Pulmonary artery endothelial cell (primary cell): ENCODE results near the gene C10orf90. TPM values are rescaled to one million over a fixed set of nuclear protein-coding genes. Genes with fewer than 3 reads are reported as not detected.
"Not testable (repeated sequence)": the region's sequence is repeated elsewhere in the genome, so short reads cannot be mapped to it uniquely, and the experiment has no call there.

Experiments used
- DNase-seq: peaks from one replicate; pipeline ENCODE4 v3.0.0-alpha.2; 2011; ENCODE audit warnings: low read depth, low spot score
- total RNA-seq: library from RNA; depleted of rRNA; stranded (reverse); fragments of >200 nt; gene quantifications from 2 replicates; pipeline ENCODE4 v1.2.3, GENCODE V29; 2014

C10orf90 gene
- total RNA-seq, 1 donor from 2014 or later: not detected

DNA sequence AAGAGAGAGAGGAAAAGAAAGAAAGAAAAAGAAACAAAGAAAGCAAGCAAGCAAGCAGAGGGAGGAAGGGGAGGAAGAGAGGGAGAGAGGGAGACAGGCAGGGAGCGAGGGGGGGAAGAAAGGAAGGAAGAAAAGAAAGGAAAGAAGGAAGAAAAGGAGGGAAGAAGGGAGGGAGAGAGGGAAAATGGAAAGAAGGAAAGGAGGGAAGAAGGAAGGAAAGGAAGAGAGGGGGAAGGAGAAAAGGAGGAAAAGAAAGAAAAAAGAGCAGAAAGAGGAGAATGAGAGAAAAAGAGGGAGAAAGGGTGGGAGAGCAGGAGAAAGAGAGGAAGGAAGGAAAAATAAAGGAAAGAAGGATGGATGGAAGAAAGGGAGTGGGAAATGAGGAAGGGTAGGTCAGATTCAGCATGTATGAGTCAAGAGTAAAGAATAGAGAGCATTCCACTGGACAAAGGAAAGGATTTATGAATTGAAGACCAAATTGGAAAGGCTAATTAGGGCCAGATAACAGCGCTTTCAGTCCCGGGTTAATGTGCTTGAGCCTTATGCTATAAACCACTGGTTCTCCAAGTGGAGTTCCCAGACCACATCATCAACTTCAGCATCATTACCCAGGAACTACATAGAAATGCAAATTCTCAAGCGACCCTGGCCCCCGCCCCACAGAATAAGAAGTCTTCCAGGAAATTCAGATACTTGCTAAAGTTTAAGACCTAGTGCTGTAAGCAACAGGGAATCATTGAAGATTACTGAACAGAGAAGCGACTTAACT is 85.1 kb downstream of the C10orf90 start:
- no peak for DNase-seq

DNA sequence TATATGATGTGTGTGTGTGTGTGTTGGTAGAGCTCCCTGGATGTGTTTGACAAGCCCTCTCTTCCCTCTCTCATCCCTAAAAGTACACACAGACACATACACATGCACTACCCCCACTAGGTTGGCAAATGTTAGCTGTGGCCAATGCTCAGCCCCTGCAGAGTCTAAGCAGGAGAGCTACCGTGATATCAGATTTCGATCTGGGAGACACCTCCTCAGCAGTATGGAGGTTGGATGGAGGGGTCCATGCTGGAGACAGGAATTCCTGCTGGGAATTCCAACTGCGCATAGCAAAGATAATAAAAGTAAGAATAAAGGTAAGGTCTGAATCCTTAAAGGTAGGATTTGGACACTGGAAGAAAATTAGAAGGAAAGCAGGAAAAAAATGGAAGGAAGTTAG is 85.7 kb downstream of the C10orf90 start:
- DNase-seq: no peak

DNA sequence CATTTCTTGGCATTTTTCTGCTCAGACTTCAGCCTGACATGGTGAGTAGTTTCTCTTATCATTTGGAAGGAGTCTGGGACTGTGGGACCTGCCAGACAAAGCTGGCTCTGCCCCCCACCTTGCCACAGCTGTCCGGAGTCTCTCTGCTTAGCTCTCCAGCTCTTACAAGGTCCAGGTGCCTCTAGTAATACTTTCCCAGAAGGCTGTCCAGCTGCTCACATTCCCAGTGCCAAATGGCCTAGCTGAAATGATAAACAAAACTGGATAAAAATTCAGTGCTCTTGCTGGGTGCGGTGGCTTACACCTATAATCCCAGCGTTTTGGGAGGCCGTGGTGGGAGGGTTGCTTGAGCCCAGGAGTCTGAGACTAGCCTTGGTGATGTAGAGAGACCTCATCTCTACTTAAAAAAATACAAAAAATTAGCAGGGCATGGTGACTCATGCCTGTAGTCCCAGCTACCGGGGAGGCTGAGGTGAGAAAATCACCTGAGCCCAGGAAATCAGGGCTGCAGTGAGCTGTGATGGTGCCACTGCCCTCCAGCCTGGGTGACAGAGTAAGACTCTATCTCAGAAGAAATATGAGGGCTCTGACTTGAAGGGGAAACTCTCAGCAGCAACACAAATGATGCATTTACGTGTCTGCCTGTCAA is 86.8 kb downstream of the C10orf90 start:
- DNase-seq: no peak

DNA sequence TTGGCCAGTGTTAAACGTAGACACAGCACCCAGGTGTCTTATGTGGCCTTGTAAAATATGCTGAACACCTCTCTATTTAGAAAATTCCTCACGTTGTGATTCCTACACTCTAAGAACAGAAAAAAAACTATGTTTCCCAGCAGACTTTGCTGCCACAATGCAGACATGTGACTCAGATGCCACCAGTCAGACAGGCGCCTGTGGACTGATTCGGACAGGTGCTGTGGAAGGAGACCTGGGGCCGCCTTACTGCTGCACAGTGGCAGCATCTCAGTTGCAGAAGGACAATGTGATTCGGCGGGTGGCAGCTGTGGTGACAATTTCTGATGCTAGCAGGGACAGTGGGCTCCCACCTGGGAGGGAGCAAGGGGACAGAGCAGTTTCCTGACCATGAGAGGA is 88.8 kb downstream of the C10orf90 start:
- no peak for DNase-seq

DNA sequence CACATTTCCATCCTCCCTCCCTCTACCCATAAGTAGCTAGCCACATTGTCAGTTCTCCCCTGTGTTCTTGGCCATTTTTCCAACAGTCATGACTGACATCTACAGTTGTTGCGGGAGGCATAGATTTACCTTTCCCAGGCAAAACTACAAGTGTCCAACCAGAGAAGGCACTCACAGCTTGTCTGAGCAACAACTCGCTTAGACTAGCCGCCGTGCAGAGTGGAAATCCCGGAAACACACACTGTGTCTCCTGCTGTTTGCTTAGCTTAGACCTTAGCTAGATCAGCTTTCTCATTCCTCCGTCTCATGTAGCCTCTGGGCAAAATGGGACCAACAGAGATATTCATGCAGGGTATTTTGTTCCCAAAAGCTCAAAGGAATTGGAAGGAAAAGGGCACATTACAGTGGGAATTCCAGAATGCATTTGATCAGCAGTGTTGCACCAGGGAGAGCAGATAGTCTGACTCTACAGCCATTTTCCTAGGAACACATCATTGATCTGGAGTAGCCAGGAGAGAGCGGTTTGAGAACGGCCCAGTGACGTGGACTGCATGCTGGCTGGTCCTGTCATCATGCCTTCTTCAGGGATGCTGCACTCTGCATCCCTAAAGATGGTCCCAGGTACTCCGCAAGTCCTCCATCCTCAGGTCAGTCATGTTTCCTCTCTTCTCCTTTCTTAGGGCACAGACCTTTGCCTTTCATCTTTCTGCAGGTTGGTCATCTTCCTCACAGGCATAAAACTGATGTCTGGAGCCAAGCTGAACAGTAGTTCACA is 89.4 kb downstream of the C10orf90 start:
- no peak for DNase-seq

DNA sequence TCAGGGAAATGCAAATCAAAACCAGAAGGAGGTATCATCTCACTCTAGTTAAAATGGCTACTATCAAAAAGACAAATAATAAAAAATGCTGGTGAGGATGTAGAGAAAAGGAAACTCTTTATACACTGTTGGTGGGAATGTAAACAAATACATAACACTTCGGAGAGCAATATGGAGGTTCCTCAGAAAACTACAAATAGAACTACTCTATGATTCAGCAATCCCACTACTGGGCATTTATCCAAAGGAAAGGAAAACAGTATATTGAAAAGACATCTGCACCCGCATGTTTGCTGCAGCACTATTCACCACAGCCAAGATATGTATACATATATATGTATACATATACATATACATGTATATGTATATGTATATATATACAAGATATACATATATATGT is 94.2 kb downstream of the C10orf90 start:
- DNase-seq: no peak

DNA sequence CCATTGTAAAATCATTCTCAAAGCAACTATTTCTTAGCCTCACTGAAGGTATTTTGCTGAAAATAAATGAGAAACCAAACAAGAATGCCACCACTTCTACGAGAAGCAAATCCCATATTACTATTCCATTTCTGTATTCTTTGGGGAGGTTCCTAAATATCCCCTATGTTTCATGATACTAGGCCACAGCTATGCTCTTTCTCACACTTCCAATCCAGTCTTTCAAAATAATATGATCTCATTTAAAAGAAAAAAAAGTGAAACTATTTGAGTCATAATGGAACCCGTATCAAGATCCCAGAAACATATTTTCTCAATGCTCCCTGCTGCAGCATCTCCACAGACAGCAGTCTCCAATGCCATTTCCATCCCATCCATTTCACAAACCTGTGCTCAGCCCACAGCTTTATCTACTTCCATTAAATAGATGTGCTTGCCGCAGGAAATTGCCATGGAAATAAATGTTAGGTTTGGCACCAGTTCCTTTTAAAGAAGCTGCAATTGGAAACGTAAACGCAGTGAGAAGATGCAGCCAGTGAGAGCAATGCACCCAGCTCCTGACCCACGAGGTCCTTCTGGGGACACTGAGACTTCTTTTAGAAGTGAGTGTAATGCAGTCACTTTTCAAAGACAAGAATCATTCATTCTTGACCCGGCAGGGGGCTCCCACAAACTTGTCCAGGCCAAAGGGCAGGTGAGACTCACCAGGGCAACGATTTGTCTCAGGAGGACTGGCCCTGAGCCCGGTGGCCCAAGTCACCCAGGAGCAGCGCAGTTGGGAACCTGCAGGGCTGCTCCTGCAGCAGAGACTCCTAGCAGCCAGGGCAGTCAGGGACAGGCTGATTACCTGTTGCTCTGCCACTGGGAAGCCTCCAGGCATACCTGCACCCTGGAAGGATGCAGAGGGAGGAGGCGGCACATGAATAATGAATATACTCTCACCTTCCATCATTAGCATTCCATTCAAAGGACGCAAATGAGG is 99.6 kb downstream of the C10orf90 start:
- DNase-seq: no peak

DNA sequence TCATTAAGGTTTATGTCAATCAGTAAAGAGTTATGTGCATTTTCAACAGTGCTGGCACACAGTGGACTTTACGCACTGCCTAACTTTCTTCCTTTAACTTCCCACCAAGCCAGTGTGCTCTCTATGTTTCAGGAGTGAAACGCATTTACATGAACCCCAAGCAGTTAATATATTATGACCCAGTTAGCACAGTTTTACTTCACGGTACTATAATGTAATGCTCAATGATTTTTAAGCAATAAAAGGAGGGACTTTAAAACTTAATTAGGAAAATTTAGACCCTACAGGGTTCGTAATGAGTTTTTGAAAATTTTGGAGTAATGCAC is 100.3 kb downstream of the C10orf90 start:
- DNase-seq: no peak

DNA sequence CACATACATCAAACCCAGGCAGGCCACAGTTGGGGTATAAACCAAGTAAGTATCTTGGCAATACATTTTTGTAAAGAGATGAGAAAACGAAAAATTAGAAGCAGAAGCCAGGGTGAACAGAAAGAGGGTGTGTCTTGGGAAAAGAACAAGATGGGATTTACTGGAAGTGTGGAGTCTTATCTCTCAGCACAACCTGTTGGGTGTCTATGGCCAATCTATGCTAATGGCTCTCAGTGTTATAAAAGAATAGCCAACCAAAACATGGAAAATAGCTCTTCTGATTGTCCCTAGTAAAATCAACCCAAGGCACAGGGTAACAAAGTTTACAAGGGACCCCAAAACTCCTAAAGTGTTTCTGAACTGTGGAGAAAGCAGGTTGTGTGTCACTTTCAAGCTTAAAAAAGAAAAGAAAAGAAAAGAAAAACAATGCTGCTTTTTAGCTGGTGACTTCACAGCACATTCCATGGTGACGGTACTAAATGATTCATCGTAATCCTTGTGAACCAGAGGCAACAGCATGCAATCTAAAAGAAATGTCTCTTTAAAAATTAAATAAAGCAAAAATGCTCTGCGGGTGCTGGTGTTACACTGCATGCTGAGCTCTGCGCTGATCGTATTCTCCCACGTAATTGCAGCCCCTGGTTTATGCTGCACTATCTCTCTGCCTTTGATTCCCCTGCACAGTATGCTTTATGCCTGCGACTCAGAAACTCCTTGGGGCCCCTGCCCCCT is 100.8 kb downstream of the C10orf90 start:
- DNase-seq: no peak

DNA sequence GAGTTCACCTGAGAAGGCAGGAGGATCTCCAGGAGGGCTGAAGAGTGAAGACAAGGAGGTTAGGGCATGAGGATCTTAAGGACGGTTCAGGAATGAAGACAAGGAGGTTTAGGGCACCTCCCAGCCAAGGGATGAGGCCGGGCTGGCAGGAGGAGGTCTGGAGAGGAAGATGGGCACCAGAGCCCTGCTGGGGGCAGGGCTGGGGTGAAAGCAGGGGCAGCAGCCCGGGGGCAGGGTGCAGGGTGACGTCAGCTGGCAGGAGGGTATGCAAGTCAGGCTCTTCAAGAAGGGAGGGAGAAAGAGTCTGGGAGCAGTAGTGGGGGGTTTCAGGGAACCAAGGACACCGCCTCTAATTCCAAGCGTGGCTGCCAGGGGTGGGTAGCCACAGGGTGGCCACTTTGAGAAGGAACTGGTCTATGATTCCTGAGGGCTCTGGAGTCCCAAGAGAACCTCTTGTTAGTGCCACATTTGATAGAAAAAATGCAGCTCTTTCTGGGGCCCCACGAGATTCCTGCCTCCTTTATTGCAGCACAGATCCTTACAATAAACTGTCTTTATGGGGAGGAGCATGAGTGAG is 101.6 kb downstream of the C10orf90 start:
- DNase-seq: no peak

DNA sequence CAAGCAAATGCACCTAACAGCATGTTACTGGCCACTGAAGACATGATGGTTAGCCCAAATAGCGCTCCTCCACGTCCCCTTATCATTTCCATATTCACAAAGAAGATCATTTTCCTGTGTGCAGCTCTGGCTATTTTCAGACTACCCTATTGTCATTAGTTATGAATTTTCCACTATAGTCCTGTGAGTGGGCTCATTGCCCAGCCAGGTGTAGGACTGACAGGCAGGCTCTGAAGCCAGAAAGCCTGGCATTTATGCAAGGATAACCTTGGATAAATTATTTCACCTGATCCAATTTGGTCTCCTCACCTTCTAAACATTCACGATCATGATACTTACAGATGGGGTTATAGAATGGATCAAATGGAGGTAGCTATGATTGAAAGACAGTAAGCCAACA is 104.6 kb downstream of the C10orf90 start:
- DNase-seq: no peak

DNA sequence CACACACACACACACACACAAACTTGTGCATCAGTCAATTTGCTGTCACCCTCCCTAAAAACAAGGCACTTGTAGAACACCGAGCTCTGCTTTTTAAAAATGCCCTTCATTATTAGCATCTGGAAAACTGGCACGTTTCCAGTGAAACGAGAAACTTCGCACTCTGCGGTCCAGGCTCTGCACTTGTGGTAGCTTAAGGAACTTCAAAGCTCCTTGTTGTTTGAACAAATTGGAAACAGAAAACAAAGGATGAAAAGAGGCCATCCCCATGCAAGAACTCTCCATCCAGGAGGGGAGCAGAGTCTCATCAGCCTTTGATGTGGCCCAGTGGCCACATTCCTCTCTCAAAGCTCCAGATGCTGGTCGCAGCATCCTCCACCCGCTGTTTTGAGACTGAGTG is 105.1 kb downstream of the C10orf90 start:
- DNase-seq: no peak

DNA sequence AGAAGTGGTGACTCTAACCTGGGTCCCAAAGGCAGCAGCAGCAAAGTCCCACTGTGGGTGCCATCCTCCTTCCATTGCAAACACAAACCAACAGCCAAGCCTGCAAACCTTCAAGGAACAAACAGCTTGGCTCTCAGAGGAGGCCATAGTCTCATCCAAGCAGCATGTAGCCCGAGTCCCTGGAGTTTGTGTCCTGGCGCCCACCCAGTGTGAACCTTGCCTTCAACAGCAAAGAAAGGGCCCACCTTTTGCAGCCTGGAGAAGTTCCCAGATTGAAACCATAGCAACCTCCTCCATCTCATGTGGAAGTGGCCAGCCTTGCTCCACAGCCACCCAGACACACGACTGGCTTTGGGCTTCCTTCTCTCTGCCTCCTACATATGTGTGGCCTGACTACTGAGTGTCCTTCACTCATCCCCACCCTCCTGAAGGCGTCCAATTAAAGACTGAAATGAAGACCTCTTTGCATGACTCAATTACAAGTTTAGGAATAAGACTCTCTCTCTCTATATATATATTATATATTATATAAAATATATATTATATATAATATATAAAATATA is 106.1 kb downstream of the C10orf90 start:
- DNase-seq: no peak

DNA sequence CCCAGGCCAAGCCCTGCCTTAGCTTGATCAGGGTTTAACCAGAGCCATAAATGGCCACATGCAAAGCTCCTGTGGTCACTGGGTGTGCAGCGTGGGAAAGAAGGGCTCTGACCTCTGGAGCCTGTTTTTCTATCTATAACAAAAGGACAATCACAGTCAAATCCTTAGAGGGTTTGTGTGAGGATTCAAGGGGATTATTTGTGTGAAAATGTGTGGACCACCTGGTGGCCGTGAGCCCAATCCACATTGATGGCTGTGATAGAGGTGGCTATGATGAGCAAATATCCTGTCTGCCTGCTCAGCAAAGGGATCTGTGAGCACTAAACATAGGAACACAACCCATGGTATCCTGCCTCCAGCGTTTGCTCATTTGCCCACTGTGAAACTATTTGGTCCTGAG is 107.1 kb downstream of the C10orf90 start:
- DNase-seq: no peak

DNA sequence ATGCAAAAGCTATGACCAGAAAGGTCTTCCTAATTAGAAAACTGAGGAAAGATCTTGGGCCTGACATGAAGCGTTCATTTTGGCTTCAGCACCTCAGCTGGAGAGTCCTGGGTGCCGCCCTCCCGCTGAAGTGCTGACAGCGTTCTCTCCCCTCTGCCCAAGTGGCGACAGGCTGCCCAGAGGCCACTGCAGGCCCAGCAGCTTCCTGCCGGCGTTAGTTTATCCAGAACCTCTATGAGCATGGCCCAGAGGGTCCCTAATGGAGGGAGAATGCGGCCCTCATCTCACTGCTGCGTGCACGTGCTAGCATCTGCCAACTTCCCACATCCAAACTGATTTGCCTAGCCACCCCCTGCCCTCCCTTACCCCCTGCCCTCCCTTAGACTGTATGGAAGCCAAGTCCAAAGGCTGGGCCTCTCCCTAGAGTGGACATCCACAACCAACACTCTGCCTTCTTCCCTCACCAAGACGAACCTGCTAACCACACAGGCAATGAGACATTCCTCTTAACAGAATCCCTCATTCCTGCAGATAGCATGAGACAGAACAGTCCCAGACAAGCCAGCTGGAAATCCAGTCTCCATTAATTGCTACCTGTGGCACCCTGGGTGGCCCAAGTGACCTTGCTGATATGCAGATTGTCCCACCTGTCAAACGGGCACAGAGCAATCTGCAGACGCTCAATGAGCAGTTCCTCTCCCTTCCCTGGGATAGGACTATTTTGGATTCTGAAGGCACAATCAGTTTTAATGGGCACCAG is 108.4 kb downstream of the C10orf90 start:
- DNase-seq: no peak

DNA sequence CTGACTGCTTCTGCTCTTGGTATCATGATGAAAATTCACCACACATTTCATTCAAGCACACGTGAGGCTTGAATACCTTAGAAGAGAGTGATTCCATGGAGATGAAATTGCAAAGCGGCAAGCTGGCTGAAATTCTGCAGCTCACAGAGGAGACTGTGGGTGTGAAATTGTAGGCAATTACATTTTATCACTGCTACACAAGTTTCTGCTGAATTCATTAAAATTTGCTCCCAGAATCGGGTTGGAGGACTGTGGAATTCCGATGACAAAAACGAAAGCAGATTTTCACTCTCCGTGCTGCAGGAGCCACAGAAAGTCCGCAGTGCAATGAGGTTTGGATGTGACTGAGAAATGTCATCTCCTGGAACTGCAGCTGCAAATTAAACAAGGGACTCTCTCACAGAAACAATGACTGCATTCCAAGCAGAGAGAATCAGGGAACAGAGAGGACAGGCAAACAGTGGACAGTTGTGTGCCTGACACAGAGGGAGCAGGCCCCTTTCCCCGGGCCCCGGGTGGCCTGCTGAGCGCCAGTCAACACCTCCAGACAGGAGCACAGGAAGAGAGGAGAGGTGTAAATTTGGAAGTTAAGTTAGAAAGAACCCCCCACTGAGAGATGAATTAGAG is 109.1 kb downstream of the C10orf90 start:
- no peak for DNase-seq

DNA sequence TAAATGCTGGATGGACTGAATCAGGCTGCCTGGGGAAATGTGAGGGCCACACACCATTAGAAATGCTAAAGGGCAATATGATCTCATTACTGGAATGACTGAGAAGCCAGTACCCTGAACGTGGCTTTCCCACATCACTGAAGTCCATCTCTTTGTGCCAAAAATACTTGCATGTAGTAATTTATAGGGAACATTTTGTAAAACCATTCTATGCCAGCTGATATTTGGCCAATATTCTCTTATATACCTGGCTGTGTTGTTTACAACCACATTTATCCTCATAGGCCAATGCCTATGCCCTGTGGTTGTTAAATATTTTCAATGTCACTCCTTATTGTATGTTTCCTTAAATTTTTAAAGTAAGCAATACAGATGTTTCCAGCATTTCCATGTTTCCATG is 111.6 kb downstream of the C10orf90 start:
- no peak for DNase-seq

DNA sequence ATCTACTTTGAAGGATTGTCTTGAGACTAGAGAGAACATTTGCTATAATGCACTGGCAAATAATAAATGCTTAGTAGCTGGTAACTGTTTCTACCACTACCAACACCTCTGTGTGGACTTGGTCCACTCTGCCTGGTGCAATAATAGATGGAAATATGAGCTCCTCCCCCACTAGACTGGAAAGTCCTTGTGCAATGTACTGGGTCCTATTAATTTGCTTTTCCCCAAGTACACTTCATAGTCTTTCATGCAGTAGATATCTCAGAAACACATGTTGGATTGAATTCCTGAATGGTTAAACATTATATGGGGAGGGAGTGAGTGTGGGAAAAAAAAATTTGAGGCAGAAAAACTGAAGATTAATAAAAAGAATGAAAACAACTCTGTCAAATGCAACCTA is 119.3 kb downstream of the C10orf90 start:
- DNase-seq: no peak

DNA sequence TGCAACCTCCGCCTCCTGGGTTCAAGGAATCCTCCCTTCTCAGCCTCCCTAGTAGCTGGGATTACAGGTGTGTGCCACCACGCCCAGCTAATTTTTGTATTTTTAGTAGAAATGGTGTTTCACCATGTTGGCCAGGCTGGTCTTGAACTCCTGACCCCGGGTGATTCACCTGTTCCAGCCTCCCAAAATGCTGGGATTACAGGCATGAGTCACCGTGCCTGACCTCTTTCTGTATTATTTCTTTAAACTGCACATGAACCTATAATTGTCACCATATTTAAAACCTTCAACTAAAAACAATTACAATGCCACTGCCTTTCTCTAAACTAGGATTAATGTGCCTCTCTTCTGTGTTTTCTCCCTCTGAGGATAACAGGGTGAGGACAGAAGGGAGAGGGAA is 119.9 kb downstream of the C10orf90 start:
- not testable (repeated sequence) for DNase-seq
